Measurements from ENCODE around the gene TMEM154.

Gene TMEM154

GRCh38 chr4:152629908-152630307 is 49.9 kb downstream of the TMEM154 start:
- no peaks in the 10 kb centered on the region for H3K79me2 ChIP-seq (ENCODE audit: control insufficient read depth, insufficient read depth, low read length, unreplicated experiment)
- H3K4me3 ChIP-seq (ENCODE audit: low read depth, low read length) = no peak overlapping the region
- H3K36me3 ChIP-seq (ENCODE audit: insufficient read depth, low read length) = 0 out of 2 replicates have a peak, but pooled peaks cover 2% of the 10 kb centered on the region
- H3K4me1 ChIP-seq (ENCODE audit: control insufficient read depth, insufficient read depth, low read length, unreplicated experiment) = no peaks in the 10 kb centered on the region
- H2AFZ ChIP-seq (ENCODE audit: low read length, unreplicated experiment) = no peak overlapping the region
- H3K27ac ChIP-seq (ENCODE audit: low read depth, low read length) = no peak overlapping the region
- H3K27me3 ChIP-seq (ENCODE audit: insufficient read depth, low read length) = no peaks in the 10 kb centered on the region

DNA sequence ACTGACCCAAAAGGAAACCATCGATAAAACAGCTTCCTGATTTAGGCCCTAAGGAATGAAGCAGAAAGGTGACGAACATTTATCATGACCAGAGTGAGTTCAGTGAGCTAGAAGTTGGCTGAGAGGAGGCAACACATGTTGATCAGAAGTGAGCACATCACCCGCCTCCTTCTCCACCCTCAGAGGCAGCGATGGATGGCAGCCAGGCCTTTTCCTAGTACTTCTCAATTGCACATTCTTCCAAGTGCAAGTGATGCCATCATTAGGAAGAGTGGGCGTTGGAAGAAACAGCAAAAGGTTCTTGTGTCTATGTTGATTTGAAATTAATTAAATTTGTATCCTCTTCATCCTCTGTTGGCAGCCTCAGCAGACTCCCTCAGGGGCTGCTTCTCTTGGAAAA is 51.7 kb downstream of the TMEM154 start:
- Histone ChIP-seq H3K36me3 (ENCODE audit: insufficient read depth, low read length) (0 out of 2 replicates have a peak, but pooled peaks cover 2% of the 10 kb centered on the region), H3K27ac (ENCODE audit: low read depth, low read length) (no peak overlapping the region), H2AFZ (ENCODE audit: low read length, unreplicated experiment) (no peak overlapping the region), H3K4me3 (ENCODE audit: low read depth, low read length) (no peak overlapping the region), H3K4me1 (ENCODE audit: control insufficient read depth, insufficient read depth, low read length, unreplicated experiment) (no peaks in the 10 kb centered on the region), H3K27me3 (ENCODE audit: insufficient read depth, low read length) (no peaks in the 10 kb centered on the region), H3K79me2 (ENCODE audit: control insufficient read depth, insufficient read depth, low read length, unreplicated experiment) (no peaks in the 10 kb centered on the region)

DNA sequence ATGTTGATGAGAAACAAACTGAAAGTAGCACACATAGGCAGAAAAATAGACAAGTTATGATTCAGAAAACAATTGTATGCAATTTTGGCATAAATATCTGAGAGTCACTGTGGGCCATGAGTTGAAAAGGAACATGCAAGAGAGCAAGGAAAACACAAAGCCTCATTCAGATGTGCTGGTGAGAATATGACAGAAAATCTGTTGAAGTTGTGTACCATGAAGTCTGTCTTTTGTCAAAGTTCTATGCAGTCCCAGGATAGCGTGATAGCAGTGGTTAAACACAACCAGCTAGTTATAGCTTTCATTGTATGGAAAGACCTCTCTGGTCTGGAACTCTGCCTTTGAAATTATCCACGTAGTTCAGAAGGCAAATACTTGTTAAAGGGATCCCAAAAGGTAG is 53.0 kb downstream of the TMEM154 start:
- Histone ChIP-seq H3K79me2 (ENCODE audit: control insufficient read depth, insufficient read depth, low read length, unreplicated experiment) (no peaks in the 10 kb centered on the region), H3K27me3 (ENCODE audit: insufficient read depth, low read length) (no peaks in the 10 kb centered on the region), H2AFZ (ENCODE audit: low read length, unreplicated experiment) (no peak overlapping the region), H3K36me3 (ENCODE audit: insufficient read depth, low read length) (0 out of 2 replicates have a peak, but pooled peaks cover 2% of the 10 kb centered on the region), H3K4me1 (ENCODE audit: control insufficient read depth, insufficient read depth, low read length, unreplicated experiment) (no peaks in the 10 kb centered on the region), H3K4me3 (ENCODE audit: low read depth, low read length) (no peak overlapping the region), H3K27ac (ENCODE audit: low read depth, low read length) (no peak overlapping the region)

GRCh38 chr4:152620915-152621314 is 58.9 kb downstream of the TMEM154 start:
- no peak overlapping the region for H3K27ac ChIP-seq (ENCODE audit: low read depth, low read length)
- peaks cover 28% of the 10 kb centered on the region for H3K27me3 ChIP-seq (ENCODE audit: insufficient read depth, low read length)
- H3K4me3 ChIP-seq (ENCODE audit: low read depth, low read length) = no peak overlapping the region
- H3K79me2 ChIP-seq (ENCODE audit: control insufficient read depth, insufficient read depth, low read length, unreplicated experiment) = no peaks in the 10 kb centered on the region
- no peaks in the 10 kb centered on the region for H3K4me1 ChIP-seq (ENCODE audit: control insufficient read depth, insufficient read depth, low read length, unreplicated experiment)
- H3K36me3 ChIP-seq (ENCODE audit: insufficient read depth, low read length) = no peaks in the 10 kb centered on the region
- no peak overlapping the region for H2AFZ ChIP-seq (ENCODE audit: low read length, unreplicated experiment)

DNA sequence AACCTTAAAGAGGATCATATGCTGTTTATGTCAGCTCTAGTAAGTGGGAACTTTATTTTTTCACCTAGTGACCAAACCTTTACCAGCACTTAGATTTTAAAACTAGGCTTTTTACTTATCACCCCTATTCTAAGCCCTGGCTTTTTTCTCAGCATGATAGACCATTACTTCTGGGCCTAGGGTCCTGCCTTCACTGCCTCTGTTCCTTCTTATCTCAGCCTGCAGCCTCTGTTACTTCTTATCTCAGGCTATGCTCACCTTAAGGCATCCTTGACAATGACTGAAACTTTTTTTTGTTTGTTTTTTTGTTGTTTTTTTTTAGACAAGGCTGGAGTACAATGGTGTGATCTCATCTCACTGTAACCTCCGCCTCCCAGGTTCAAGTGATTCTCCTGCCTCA is 59.6 kb downstream of the TMEM154 start:
- Histone ChIP-seq H3K27ac (ENCODE audit: low read depth, low read length) (no peak overlapping the region), H2AFZ (ENCODE audit: low read length, unreplicated experiment) (no peak overlapping the region)

DNA sequence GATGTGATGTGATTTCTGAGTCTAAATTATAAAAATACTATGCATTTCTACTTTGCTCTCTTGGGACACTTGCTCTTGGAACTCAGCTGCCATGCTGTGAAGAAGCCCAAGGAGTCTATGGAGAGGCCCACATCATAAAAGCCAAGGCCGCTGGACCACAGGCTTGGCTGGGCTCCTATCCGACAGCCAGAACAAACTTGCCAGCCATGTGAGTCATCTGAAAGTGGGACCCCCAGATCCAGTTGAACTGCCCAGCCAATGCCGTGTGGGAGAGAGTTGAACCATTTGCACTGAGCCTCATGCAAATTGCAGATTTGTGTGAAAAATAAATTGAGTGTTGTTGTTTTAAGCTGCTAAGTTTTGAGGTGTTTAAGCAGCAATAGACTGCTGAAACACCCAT is 60.2 kb downstream of the TMEM154 start:
- no peak overlapping the region for H2AFZ ChIP-seq (ENCODE audit: low read length, unreplicated experiment)
- no peak overlapping the region for H3K27ac ChIP-seq (ENCODE audit: low read depth, low read length)
- H3K79me2 ChIP-seq (ENCODE audit: control insufficient read depth, insufficient read depth, low read length, unreplicated experiment) = no peaks in the 10 kb centered on the region

More for the DNA sequence above, 59.6 kb downstream of the TMEM154 start:
- no peak overlapping the region for H3K4me3 ChIP-seq (ENCODE audit: low read depth, low read length)
- H3K79me2 ChIP-seq (ENCODE audit: control insufficient read depth, insufficient read depth, low read length, unreplicated experiment) = no peaks in the 10 kb centered on the region
- H3K27me3 ChIP-seq (ENCODE audit: insufficient read depth, low read length) = peaks cover 29% of the 10 kb centered on the region
- H3K36me3 ChIP-seq (ENCODE audit: insufficient read depth, low read length) = no peaks in the 10 kb centered on the region
- no peaks in the 10 kb centered on the region for H3K4me1 ChIP-seq (ENCODE audit: control insufficient read depth, insufficient read depth, low read length, unreplicated experiment)

DNA sequence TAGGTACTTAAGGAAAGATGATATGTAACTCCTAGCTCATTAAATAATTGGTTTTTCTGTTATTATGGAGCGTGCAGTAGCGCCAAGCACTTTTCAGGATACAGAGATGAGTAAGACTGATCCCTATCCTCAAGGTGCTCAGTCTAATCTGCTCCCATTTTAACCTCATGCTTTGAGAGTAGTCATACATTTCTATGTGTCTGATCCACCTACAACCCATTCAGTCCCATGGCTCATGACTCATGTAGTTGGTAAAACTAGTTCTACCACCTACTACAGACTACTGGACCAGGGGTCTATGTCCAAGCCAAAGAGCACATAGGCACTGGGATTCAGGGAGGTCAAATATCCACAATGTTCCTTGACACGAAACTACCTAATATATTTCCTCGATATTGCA is 60.8 kb downstream of the TMEM154 start:
- Histone ChIP-seq H2AFZ (ENCODE audit: low read length, unreplicated experiment) (no peak overlapping the region), H3K4me1 (ENCODE audit: control insufficient read depth, insufficient read depth, low read length, unreplicated experiment) (no peaks in the 10 kb centered on the region), H3K27ac (ENCODE audit: low read depth, low read length) (no peak overlapping the region), H3K79me2 (ENCODE audit: control insufficient read depth, insufficient read depth, low read length, unreplicated experiment) (no peaks in the 10 kb centered on the region), H3K27me3 (ENCODE audit: insufficient read depth, low read length) (peaks cover 38% of the 10 kb centered on the region), H3K4me3 (ENCODE audit: low read depth, low read length) (no peak overlapping the region), H3K36me3 (ENCODE audit: insufficient read depth, low read length) (no peaks in the 10 kb centered on the region)

More for the DNA sequence above, 60.2 kb downstream of the TMEM154 start:
- H3K36me3 ChIP-seq (ENCODE audit: insufficient read depth, low read length) = no peaks in the 10 kb centered on the region
- peaks cover 34% of the 10 kb centered on the region for H3K27me3 ChIP-seq (ENCODE audit: insufficient read depth, low read length)
- no peak overlapping the region for H3K4me3 ChIP-seq (ENCODE audit: low read depth, low read length)
- H3K4me1 ChIP-seq (ENCODE audit: control insufficient read depth, insufficient read depth, low read length, unreplicated experiment) = no peaks in the 10 kb centered on the region

DNA sequence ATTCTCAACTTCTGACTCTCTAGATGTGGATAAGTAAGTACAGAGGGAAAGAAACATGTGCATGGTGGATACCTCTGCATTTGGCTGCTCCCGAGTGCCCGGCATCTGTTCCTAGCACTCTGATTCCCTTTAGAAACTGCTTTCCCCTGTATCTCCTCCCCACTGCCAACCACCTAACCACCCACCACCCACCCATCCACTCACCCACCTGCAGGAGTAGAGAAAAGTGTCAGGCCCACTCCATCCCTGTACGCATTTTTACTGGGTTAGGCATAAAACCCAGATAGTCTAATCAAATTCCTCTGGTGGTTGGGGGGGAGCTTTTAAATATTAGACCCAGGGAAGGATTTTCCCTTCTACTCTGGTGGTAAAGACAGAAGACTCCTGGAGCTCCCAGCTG is 63.0 kb downstream of the TMEM154 start:
- Histone ChIP-seq H3K27me3 (ENCODE audit: insufficient read depth, low read length) (peaks cover 50% of the 10 kb centered on the region), H2AFZ (ENCODE audit: low read length, unreplicated experiment) (no peak overlapping the region), H3K36me3 (ENCODE audit: insufficient read depth, low read length) (no peaks in the 10 kb centered on the region), H3K4me3 (ENCODE audit: low read depth, low read length) (no peak overlapping the region), H3K27ac (ENCODE audit: low read depth, low read length) (no peak overlapping the region), H3K79me2 (ENCODE audit: control insufficient read depth, insufficient read depth, low read length, unreplicated experiment) (no peaks in the 10 kb centered on the region), H3K4me1 (ENCODE audit: control insufficient read depth, insufficient read depth, low read length, unreplicated experiment) (no peaks in the 10 kb centered on the region)

- Histone ChIP-seq H3K4me1 (ENCODE audit: control insufficient read depth, insufficient read depth, low read length, unreplicated experiment) (no peaks in the 10 kb centered on the region), H2AFZ (ENCODE audit: low read length, unreplicated experiment) (no peak overlapping the region), H3K36me3 (ENCODE audit: insufficient read depth, low read length) (no peaks in the 10 kb centered on the region), H3K27ac (ENCODE audit: low read depth, low read length) (no peak overlapping the region), H3K27me3 (ENCODE audit: insufficient read depth, low read length) (peaks cover 67% of the 10 kb centered on the region), H3K4me3 (ENCODE audit: low read depth, low read length) (no peak overlapping the region), H3K79me2 (ENCODE audit: control insufficient read depth, insufficient read depth, low read length, unreplicated experiment) (no peaks in the 10 kb centered on the region)
Observed at GRCh38 chr4:152613841-152614721, 65.7 kb downstream of the TMEM154 start.

GRCh38 chr4:152613351-152613750 is 66.4 kb downstream of the TMEM154 start:
- Histone ChIP-seq H3K4me3 (ENCODE audit: low read depth, low read length) (no peak overlapping the region), H3K4me1 (ENCODE audit: control insufficient read depth, insufficient read depth, low read length, unreplicated experiment) (no peaks in the 10 kb centered on the region), H3K27me3 (ENCODE audit: insufficient read depth, low read length) (peaks cover 59% of the 10 kb centered on the region), H3K79me2 (ENCODE audit: control insufficient read depth, insufficient read depth, low read length, unreplicated experiment) (no peaks in the 10 kb centered on the region), H3K36me3 (ENCODE audit: insufficient read depth, low read length) (no peaks in the 10 kb centered on the region), H3K27ac (ENCODE audit: low read depth, low read length) (no peak overlapping the region), H2AFZ (ENCODE audit: low read length, unreplicated experiment) (no peak overlapping the region)

DNA sequence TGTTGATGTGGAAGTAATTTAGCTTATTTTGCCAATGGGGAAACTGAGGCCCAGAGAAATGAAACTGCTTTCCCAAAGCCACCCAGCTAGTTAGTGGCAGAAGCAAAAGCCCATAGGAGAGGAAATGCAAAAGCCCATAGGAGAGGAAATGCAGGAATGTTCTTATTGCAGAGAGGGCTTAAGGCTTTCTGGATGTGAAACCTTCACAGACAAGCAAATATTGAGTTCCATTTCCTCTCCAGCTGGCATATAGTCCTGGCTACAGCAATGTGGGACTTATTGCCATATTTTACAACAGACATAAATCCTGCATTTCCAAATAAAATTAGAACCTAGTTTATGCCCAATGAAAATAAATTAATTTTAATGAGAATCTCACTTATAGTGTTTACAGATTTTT is 69.7 kb downstream of the TMEM154 start:
- Histone ChIP-seq H3K27ac (ENCODE audit: low read depth, low read length) (no peak overlapping the region), H2AFZ (ENCODE audit: low read length, unreplicated experiment) (no peak overlapping the region), H3K36me3 (ENCODE audit: insufficient read depth, low read length) (no peaks in the 10 kb centered on the region), H3K79me2 (ENCODE audit: control insufficient read depth, insufficient read depth, low read length, unreplicated experiment) (no peaks in the 10 kb centered on the region), H3K4me1 (ENCODE audit: control insufficient read depth, insufficient read depth, low read length, unreplicated experiment) (no peaks in the 10 kb centered on the region), H3K27me3 (ENCODE audit: insufficient read depth, low read length) (peaks cover 50% of the 10 kb centered on the region; the same call in 1 of the 2 replicates), H3K4me3 (ENCODE audit: low read depth, low read length) (no peak overlapping the region)
